ENCODE data around the gene UQCC2.
A peak's percentile ranks its signal among the peaks of the same experiment; 100 is the strongest.

UQCC2 gene

DNA sequence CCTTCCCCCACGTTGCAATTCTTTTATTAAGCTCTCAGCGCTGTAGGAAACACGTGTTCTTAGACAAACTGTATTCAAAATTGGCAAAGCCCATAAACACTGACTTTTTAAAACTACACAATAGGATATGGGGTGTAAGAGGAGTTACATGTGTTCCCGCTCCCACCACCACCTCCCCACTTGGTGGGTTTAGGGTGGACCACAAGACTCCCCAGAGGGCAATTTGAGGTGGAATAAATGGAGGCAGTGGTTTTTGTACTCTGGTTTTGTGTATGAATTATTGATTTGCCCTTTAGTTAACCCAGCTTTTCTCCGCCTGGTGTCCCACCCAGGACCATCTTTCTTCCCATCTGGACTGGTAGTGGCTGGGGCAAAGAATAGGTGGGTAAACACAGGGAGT lies 3.7 kb downstream of the UQCC2 start:
- DNase-seq (ENCODE audit: low read depth), result no peak

DNA sequence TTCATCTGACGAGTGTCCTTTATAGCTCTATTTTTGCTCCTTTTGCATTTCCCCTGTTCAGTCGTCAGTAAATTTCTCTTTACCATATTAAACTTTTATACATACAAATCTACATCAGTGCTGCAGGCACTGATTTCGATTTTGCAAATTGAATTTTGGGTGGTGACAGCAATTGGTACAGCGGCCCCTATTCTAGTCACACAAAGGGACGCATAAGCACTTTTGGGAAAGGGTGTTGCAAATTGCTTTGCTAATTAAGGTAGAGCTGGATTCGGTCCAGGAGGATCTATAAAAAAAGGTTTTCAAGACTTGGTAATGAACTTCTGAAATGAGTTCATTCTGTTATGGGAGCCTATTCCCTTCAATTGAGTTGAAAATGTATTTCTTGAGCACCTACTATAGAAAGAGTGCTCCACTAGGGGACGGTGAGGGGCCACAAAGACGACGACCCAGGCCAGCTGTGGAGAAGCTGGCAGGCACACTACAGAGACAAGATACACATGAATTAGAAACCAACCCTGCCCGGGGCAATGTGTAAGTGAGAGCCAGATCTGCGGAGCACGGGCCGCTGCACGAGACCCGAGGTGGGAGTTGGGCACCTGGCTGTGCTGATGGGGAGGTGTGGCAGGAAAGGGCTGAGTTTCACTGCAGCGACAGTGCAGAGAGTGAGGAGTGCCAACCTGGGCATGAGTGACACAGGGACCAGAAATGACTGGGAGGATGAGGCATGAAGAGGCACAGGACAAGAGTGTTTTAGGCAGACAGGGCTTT lies 5.4 kb downstream of the UQCC2 start:
- no peak for DNase-seq (ENCODE audit: low read depth)

GRCh38 chr6:33705268-33705885 lies 6.1 kb downstream of the UQCC2 start:
- DNase-seq (ENCODE audit: low read depth), result no peak

DNA sequence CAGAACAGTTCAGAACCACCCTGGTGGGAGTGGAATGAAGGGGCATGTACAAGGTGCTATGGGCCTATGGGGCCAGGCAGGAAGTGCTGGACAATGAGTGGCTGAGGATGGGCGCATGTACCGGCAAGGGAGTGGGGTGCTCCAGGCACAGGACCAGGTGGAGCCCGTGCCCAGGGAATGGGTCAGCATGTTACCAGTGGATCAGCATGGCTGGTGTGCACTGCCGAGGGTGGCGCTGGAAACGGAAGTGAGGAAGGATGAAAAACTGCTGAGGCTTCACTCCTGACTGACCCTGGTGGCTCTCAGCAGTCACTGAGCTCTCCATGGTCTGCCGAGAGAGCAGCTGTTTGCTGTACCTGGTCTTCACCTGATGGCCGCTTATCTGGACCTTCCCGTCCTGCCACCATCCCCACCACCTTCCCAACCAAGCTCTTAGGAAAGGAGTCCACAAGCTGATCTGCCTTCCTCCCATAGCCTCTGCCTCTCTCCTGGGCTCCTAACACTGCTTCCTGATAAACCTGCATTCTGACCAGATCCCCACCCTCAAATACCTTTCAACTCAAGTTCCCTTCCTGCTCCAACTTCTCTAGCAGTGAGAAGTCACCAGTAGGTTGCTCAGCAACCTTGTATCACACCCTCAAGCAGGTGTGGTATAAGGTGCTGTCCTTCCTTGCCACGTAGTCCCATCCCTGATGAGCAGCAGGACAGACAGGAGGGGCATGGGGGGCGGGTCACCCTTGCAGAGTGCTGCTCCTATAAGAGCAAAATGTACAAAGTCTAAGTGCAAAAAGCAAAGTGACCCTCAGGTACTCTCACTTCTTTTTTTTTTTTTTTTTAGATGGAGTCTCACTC lies 7.1 kb downstream of the UQCC2 start:
- DNase-seq (ENCODE audit: low read depth), result no peak

DNA sequence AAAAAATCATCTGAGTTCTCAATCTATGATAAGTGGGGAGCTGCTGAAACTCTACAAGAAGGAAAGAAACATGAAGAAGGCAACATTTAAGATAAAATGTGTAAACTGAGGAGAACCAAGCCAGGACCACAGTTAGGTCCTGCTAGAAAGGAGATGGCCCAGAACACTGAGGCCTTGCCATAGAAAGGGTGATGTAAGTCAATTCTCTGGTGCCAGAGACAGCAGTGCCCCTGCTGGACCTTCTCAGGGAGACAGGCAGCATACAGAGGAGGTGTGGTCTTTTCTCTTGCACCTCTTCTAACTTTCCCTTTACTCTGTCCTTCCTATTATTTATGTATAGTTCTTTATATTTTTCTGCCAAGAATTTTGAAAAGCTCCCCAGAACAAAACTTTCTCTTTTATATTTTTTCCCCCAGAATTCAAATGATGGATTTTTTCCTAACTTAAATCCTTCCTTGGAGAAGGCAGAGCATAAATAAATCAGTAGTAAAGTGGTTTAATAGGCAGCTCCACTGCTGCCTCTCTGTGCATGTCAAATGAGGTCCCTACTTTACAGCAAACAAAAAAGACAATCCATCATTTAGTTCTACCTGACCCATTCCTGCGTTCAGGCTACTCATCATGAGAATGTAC lies 9.0 kb downstream of the UQCC2 start:
- no peak for DNase-seq (ENCODE audit: low read depth)

DNA sequence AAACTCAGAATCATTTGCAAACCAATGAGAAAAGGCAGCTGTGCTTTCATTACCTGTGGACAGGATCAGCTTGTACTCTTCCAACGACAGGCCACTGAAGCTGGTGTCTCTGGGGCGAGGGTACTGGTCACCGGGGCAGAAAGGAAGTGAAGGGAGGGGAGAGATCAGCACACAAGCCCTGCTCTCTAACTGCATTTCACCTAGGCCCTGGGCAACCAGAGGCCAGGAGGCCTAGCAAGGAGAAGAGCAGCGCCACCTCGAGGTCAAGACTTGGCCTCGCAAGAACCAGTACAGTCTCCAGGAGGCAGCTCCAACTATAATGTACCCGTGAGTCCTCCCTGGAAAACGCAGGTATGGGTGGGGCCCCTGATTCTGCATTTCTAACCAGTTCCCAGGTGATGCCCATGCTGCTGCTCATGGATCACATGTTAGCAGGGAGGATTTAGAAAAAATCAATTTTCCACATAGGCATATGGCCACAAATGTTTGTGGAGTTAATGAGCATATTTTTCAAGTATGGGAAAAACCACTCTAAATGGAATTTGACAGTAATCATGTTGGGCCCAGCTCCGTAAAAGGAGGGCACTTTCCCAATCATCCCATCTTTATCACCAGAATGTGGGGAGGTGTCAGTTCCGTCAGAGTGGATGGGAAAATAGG lies 11.0 kb downstream of the UQCC2 start:
- DNase-seq (ENCODE audit: low read depth), result peak; percentile 62

DNA sequence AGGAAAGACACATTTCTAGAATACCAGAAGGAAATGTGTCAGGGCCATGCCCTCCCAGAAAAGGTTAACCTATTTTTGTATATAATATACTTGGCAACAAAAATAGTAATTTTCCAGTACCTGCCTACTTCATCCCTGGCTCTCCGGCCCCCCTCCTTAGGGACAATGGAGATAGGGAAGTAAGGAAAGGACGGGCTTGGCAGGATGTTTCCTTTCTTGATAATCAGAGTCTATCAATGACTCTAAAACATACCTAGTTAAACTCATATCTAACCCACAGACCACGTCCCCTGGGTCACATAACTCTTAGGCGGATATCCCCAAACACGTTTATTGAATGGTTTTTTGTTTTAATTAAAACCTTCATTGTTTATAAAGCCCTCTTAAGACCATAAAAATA lies 11.8 kb downstream of the UQCC2 start:
- DNase-seq (ENCODE audit: low read depth), result no peak

DNA sequence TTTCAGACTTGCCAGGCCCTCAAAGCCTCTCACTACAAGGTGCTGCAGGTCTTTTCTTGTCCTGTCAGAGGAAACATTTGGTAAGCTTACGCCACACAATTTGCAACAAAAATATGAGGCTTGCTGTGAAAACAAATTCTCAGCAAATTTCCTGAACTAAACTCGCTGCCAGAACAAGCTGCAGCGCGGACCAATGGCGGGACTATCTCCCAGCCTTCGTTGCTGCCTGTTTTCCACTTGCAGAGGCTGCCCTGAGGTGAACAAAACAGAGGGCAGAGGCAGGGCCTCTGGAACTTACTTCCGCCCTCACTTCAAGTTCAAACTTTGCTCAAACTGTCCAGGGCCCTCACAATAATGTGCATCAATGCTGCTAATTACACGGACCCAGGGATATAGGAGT lies 12.4 kb downstream of the UQCC2 start:
- no peak for DNase-seq (ENCODE audit: low read depth)

DNA sequence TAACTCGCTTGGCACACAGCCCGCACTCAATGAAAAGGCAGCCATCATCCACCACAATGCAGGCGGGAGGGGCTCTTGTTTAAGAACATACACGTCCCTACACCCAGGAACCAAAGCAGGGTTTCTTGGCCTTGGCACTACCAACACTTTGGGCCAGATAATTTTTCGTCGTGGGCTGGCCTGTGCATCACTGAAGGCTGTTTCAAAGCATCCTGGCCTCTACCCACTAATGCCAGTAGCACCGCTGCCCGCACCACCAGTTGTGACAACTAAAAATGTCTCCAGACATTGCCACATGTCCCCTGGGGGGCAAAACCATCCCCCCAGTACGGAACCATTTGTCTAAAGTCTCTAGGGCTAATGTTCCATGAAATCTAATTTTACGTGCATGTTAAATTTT lies 13.0 kb downstream of the UQCC2 start:
- DNase-seq (ENCODE audit: low read depth), result no peak

DNA sequence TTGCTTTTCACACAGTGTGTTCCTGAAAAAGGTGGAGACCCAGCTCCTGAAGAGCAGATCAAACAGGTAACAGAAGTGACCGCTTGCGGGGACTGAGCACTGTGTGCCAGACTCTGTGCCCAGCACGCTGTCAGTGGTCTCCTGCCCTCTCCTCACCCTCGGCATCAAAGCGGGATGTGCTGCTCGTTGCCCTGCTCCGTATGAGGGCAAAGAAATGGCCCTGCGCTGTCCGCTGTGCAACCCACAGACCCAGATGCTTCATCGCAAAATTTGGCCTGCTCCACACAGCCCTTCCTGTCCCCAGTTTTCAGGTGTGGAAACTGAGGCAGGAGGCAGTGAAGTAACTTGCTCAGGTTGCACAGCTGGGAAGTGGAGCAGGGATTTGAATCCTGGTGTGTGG lies 13.7 kb downstream of the UQCC2 start:
- DNase-seq (ENCODE audit: low read depth), result no peak

- no peak for DNase-seq (ENCODE audit: low read depth)
These were observed 14.7 kb downstream of the UQCC2 start for GRCh38 chr6:33696548-33697518.

DNA sequence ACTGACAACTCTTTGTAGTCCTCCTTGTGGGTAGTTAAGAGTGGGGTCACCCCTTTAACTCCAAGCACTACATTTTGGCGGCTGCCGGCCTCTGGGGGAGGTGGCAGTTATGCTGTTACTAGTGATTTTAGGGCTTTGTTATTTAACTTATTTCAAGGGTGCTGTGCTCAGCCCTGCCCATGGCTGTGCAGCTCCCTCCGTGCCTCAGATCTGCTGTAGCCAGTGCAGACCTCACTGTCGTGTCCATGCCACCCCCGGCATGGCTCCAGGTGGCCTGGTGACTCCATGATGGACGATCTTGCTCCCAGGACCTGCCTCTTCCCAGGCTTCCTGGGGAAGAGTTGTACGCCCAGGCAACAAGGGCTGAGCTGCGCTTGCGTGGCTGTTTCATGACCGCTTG lies 15.4 kb downstream of the UQCC2 start:
- no peak for DNase-seq (ENCODE audit: low read depth)

- DNase-seq (ENCODE audit: low read depth), result no peak
These were observed 16.0 kb downstream of the UQCC2 start for GRCh38 chr6:33695451-33695887.

- no peak for DNase-seq (ENCODE audit: low read depth)
These were observed 16.5 kb downstream of the UQCC2 start for GRCh38 chr6:33694977-33695376.

DNA sequence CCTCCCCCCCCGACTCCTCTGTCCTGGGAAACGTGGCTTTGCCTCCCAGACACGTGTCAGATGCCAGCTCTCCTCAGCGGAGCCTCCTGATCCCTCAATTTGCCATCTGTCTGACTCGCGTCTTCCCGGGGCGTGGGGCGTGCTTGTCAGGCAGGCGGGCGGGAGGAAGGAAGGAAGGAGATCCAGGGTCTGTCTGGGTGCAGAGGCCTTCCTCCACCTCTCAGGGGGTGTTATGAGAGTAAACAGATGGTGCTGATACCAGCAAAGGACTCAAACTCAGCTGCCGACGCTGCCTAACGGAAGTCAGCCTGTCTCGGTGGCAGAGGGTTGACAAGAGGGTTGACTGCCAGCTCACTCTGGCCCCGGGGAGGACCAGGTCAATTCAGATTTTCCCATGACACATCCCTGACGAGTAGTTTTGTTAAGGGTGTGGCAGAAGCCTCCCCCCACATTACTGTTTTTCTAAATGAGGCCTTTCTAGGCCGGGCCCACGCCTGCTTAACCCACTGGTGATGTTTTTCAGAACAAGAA lies 17.0 kb downstream of the UQCC2 start:
- peak; percentile 45 for DNase-seq (ENCODE audit: low read depth)

DNA sequence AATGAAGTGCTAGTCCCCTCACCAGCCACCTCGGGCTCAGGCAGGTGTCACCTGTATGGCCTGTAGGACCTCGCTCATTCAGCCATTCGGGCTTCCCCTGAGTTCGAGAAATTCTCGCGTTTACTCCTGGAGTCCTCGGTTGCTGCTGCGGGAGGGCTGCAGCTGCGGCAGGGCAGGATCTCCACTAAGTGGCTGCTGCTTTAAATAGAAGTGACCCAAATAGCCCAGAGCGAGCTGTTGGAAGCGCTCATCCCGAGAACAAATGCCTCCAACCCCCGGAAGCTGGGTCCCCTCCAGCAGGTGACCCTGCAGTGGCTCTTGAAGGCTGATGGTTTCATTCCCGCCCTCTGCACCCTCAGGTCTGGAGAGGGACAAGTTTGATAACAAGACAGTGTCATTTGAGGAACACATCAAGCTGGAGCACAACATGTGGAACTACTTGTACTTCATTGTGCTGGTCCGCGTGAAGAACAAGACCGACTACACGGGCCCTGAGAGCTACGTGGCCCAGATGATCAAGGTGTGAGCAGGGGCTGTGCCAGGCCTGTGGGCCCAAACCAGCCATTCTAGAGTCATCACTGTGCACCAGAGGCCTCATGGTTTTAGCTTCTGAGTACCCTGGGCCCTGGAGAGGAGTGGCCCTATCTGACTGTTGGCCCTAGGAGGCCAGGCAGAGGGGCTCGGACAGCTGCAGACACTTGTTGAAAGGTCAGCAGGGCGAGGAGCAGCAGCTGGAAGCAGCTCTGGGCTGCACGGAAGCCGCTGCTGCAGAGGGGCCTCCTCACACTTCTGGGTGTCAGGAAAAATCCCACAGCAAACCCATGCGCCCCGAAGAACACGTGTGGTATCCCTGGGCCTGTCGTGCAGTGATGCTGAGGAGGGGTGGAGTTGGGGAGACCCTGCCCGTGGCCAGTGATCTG lies 18.1 kb downstream of the UQCC2 start:
- no peak for DNase-seq (ENCODE audit: low read depth)

- DNase-seq (ENCODE audit: low read depth), result peak; percentile 38
These were observed 18.7 kb downstream of the UQCC2 start for GRCh38 chr6:33692760-33693158.

GRCh38 chr6:33692078-33692759 lies 19.3 kb downstream of the UQCC2 start:
- no peak for DNase-seq (ENCODE audit: low read depth)
